H9 (cell line): ENCODE measurements around the gene SCNN1B. TPM values are rescaled to one million over a fixed set of nuclear protein-coding genes. Genes with fewer than 3 reads are reported as not detected.

Source experiments
- DNase-seq: peaks from one replicate; pipeline ENCODE4 v3.0.0-alpha.2; 2017
- H2AFZ ChIP-seq: one replicate; pipeline ENCODE4 v1.6.1; 2013; ENCODE audit warnings: mild to moderate bottlenecking, low read length, control low read depth, moderate library complexity
- H2AK5ac ChIP-seq: 2 replicates; pipeline ENCODE4 v1.6.1; 2013; ENCODE audit warnings: low read length, control low read depth, mixed read lengths; ENCODE audit not compliant: insufficient read length
- H2BK120ac ChIP-seq: one replicate; pipeline ENCODE4 v1.6.1; 2013; ENCODE audit warnings: low read depth, mild to moderate bottlenecking, low read length, control low read depth, inconsistent platforms; ENCODE audit not compliant: poor library complexity, severe bottlenecking
- H2BK12ac ChIP-seq: 2 replicates; pipeline ENCODE4 v1.6.1; 2013; ENCODE audit warnings: low read length, control low read depth, mixed read lengths, low read depth; ENCODE audit not compliant: insufficient read length
- H2BK15ac ChIP-seq: 2 replicates; pipeline ENCODE4 v1.6.1; 2013; ENCODE audit warnings: low read depth, low read length, control low read depth
- H2BK20ac ChIP-seq: one replicate; pipeline ENCODE4 v1.6.1; 2013; ENCODE audit warnings: low read depth, mild to moderate bottlenecking, low read length, control low read depth, inconsistent platforms; ENCODE audit not compliant: poor library complexity, severe bottlenecking
- H2BK5ac ChIP-seq: 2 replicates; pipeline ENCODE4 v1.6.1; 2013; ENCODE audit warnings: low read length, control low read depth, mixed read lengths; ENCODE audit not compliant: insufficient read length
- H3K14ac ChIP-seq: 2 replicates; pipeline ENCODE4 v1.6.1; 2013; ENCODE audit warnings: low read length, control low read depth; ENCODE audit not compliant: insufficient read depth
- H3K18ac ChIP-seq: 2 replicates; pipeline ENCODE4 v1.6.1; 2013; ENCODE audit warnings: low read depth, mild to moderate bottlenecking, mixed read lengths, low read length, control low read depth; ENCODE audit not compliant: insufficient read length
- H3K23ac ChIP-seq: 2 replicates; pipeline ENCODE4 v1.6.1; 2013; ENCODE audit warnings: low read length, control low read depth, mixed read lengths, low read depth; ENCODE audit not compliant: insufficient read length
- H3K23me2 ChIP-seq: 2 replicates; pipeline ENCODE4 v1.6.1; 2013; ENCODE audit warnings: low read depth, mild to moderate bottlenecking, mixed read lengths, low read length, control low read depth; ENCODE audit not compliant: insufficient read length, poor library complexity, severe bottlenecking
- H3K27ac ChIP-seq: 2 replicates; pipeline ENCODE4 v1.5.1; 2013; ENCODE audit warnings: low read length, control low read depth, mixed read lengths, low read depth; ENCODE audit not compliant: insufficient read length
- H3K27me3 ChIP-seq: 2 replicates; pipeline ENCODE4 v1.6.1; 2013; ENCODE audit warnings: low read length, control low read depth, inconsistent platforms; ENCODE audit not compliant: insufficient read depth
- H3K4ac ChIP-seq: 2 replicates; pipeline ENCODE4 v1.6.1; 2013; ENCODE audit warnings: low read depth, mild to moderate bottlenecking, control low read depth, inconsistent platforms, low read length, moderate library complexity
- H3K4me1 ChIP-seq: 2 replicates; pipeline ENCODE4 v1.6.1; 2013; ENCODE audit warnings: low read length, control low read depth, inconsistent platforms; ENCODE audit not compliant: insufficient read depth
- H3K4me2 ChIP-seq: 2 replicates; pipeline ENCODE4 v1.6.1; 2013; ENCODE audit warnings: low read length, control low read depth, mixed read lengths; ENCODE audit not compliant: insufficient read length, insufficient read depth
- H3K56ac ChIP-seq: 2 replicates; pipeline ENCODE4 v1.6.1; 2013; ENCODE audit warnings: low read depth, mild to moderate bottlenecking, mixed read lengths, low read length, control low read depth; ENCODE audit not compliant: insufficient read length
- H3K79me1 ChIP-seq: 2 replicates; pipeline ENCODE4 v1.6.1; 2013; ENCODE audit warnings: low read depth, mild to moderate bottlenecking, moderate library complexity, low read length, control low read depth, inconsistent platforms; ENCODE audit not compliant: insufficient read depth, poor library complexity, severe bottlenecking
- H3K79me2 ChIP-seq: 2 replicates; pipeline ENCODE4 v1.6.1; 2013; ENCODE audit warnings: low read length, control low read depth, inconsistent platforms; ENCODE audit not compliant: insufficient read depth
- H3K9ac ChIP-seq: 2 replicates; pipeline ENCODE4 v1.6.1; 2013; ENCODE audit warnings: low read length, control low read depth, mixed read lengths; ENCODE audit not compliant: insufficient read length; ENCODE audit errors: extremely low read depth
- H3K9me3 ChIP-seq: one replicate; pipeline ENCODE4 v1.6.1; 2013; ENCODE audit warnings: low read depth, low read length, inconsistent platforms; ENCODE audit not compliant: control insufficient read depth
- H3T11ph ChIP-seq: one replicate; pipeline ENCODE4 v1.6.1; 2013; ENCODE audit warnings: mild to moderate bottlenecking, low read length, control low read depth, inconsistent platforms
- H4K20me1 ChIP-seq: one replicate; pipeline ENCODE4 v1.6.1; 2013; ENCODE audit not compliant: control insufficient read depth, insufficient read length, insufficient read depth
- H4K5ac ChIP-seq: 2 replicates; pipeline ENCODE4 v1.6.1; 2013; ENCODE audit warnings: low read depth, mild to moderate bottlenecking, mixed read lengths, low read length, control low read depth; ENCODE audit not compliant: insufficient read length
- H4K8ac ChIP-seq: replicated peaks from 2 replicates; pipeline ENCODE4 v1.6.1; 2013; ENCODE audit warnings: low read length, control low read depth, mixed read lengths, low read depth; ENCODE audit not compliant: insufficient read length
- H4K91ac ChIP-seq: 2 replicates; pipeline ENCODE4 v1.6.1; 2013; ENCODE audit warnings: low read depth, mild to moderate bottlenecking, moderate library complexity, mixed read lengths, low read length, control low read depth; ENCODE audit not compliant: insufficient read length
- H3K27ac Mint-ChIP-seq, 3 experiments: 2 replicates in 2 of 3; 3 replicates in 1 of 3; pipeline ENCODE4 v1.8.0; 2020 to 2021; ENCODE audit warnings: mixed read lengths in 3 of 3, mild to moderate bottlenecking in 1 of 3, moderate library complexity in 1 of 3
- H3K27me3 Mint-ChIP-seq: 2 replicates; pipeline ENCODE4 v1.8.0; 2021; ENCODE audit warnings: low read depth, mild to moderate bottlenecking, moderate library complexity, mixed read lengths
- H3K36me3 Mint-ChIP-seq, 3 experiments: 2 replicates in 2 of 3; 3 replicates in 1 of 3; pipeline ENCODE4 v1.8.0; 2020 to 2021; ENCODE audit warnings: low read depth in 3 of 3, mixed read lengths in 3 of 3; ENCODE audit not compliant: insufficient read depth in 1 of 3
- H3K4me1 Mint-ChIP-seq, 2 experiments: 2 replicates each; pipeline ENCODE4 v1.8.0; 2020; ENCODE audit warnings: mixed read lengths in 2 of 2
- H3K4me3 Mint-ChIP-seq, 2 experiments: 2 replicates in 1 of 2; 3 replicates in 1 of 2; pipeline ENCODE4 v1.8.0; 2020 to 2021; ENCODE audit warnings: mild to moderate bottlenecking in 2 of 2, mixed read lengths in 2 of 2, moderate library complexity in 1 of 2
- H3K9me3 Mint-ChIP-seq, 2 experiments: 2 replicates in 1 of 2; 3 replicates in 1 of 2; pipeline ENCODE4 v1.8.0; 2020; ENCODE audit warnings: mild to moderate bottlenecking in 2 of 2, mixed read lengths in 2 of 2, moderate library complexity in 1 of 2
- CTCF ChIP-seq: fragments of 200-600 bp; sonication (generic); conservative IDR thresholded peaks from 3 replicates; pipeline ENCODE4 v1.8.0; 2021; ENCODE audit warnings: antibody characterized with exemption, mild to moderate bottlenecking
- WGBS: extraction: QIAGEN DNeasy Blood & Tissue Kit; methylation state at CpG from one replicate; pipeline ENCODE4 v1.1.7; 2013; ENCODE audit warnings: missing lambda C conversion rate, low lambda C conversion rate, mixed read lengths; ENCODE audit not compliant: insufficient read length; ENCODE audit errors: extremely low coverage; 5-methylcytosine and 5-hydroxymethylcytosine counted together
- total RNA-seq: library from RNA; stranded (reverse); gene quantifications from 2 replicates; pipeline ENCODE4 v1.2.1, GENCODE V29; 2021

SCNN1B gene
- total RNA-seq, 1 experiment from 2014 or later = 0.11 TPM

DNA sequence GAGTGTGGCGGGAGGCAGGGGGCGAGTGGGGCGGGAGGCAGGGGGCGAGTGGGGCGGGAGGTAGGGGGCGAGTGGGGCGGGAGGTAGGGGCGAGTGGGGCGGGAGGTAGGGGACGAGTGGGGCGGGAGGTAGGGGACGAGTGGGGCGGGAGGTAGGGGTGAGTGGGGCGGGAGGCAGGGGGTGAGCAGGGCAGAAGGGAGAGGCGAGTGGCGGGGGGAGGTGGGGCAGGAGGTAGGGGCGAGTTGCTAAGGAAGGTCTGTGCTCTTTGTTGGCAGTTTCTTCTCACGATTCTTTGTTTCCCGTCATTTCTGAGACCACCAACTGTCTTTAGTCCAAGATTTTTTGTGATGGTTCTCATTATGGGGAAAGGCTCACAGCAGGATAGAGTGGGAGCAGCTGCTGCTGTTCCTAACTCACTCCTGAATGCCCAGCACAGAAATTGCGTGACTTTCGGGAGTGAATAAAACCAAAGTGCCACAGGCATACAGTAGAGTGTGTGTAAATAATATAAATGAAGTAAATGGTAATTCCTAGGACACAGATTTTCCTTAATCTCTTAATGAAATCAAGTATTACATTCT, 106.2 kb downstream of the SCNN1B start:
- peaks cover 27 to 32% of the 10 kb centered on the region in 2 experiments for H3K4me1 Mint-ChIP-seq
- Histone ChIP-seq H3K56ac (no peak overlapping the region), H3K27ac (no peak overlapping the region), H3K23ac (no peak overlapping the region), H3K4me2 (no peak overlapping the region), H4K91ac (no peak overlapping the region), H2BK15ac (no peak overlapping the region), H2BK12ac (no peak overlapping the region), H3K79me2 (no peaks in the 10 kb centered on the region), H3K4me1 (peaks cover 3% of the 10 kb centered on the region; the same call in 1 of the 2 replicates), H3K4ac (no peak overlapping the region), H2BK120ac (no peak overlapping the region), H4K5ac (no peak overlapping the region), H4K8ac (no peak overlapping the region), H3K23me2 (no peaks in the 10 kb centered on the region), H3T11ph (no peak overlapping the region), H3K9ac (no peak overlapping the region), H3K27me3 (no peaks in the 10 kb centered on the region), H2AK5ac (no peak overlapping the region), H3K79me1 (no peaks in the 10 kb centered on the region), H2AFZ (no peak overlapping the region), H2BK5ac (no peak overlapping the region), H3K14ac (no peak overlapping the region), H3K9me3 (no peaks in the 10 kb centered on the region), H2BK20ac (no peak overlapping the region), H4K20me1 (no peaks in the 10 kb centered on the region), H3K18ac (no peak overlapping the region)
- peak overlapping the region; percentile 49 to 94 (median 82); a peak in 6 of 7 replicates for H3K27ac Mint-ChIP-seq
- H3K27me3 Mint-ChIP-seq = no peaks in the 10 kb centered on the region
- no peak for TF ChIP-seq CTCF
- WGBS = no CpG with 5 or more reads among the region's 21 CpGs
- DNase-seq = no peak
- no peaks in the 10 kb centered on the region for H3K9me3 Mint-ChIP-seq
- H3K36me3 Mint-ChIP-seq = peaks cover 6 to 60% (median 43%) of the 10 kb centered on the region in 3 experiments; a peak in 6 of 7 replicates
- no peak overlapping the region for H3K4me3 Mint-ChIP-seq
